Small intestine (tissue), 7 donors: Measurements from ENCODE around the gene BTBD7. TPM values are rescaled to one million over a fixed set of nuclear protein-coding genes. Genes with fewer than 3 reads are reported as not detected.

Experiments used
- DNase-seq, 2 donors: peaks; one replicate each; pipeline versions ENCODE4 v3.0.0 to v3.0.0-alpha.2; 2013
- FAIRE-seq: peaks from 2 replicates; lab custom pipeline; 2012; peaks lifted over from hg19 to GRCh38; lab: Jason Lieb, UNC
- H3K27ac ChIP-seq, 3 donors: one replicate each; pipeline ENCODE4 v1.5.1; 2013; ENCODE audit warnings: low read length in 2 of 3, mild to moderate bottlenecking in 2 of 3, control low read depth in 1 of 3, inconsistent platforms in 1 of 3, low read depth in 1 of 3, moderate library complexity in 1 of 3
- H3K27me3 ChIP-seq, 3 donors: one replicate each; pipeline ENCODE4 v1.6.1; 2013; ENCODE audit warnings: low read length in 3 of 3, inconsistent platforms in 1 of 3; ENCODE audit not compliant: control insufficient read depth in 3 of 3, insufficient read depth in 3 of 3
- H3K36me3 ChIP-seq, 3 donors: one replicate each; pipeline ENCODE4 v1.6.1; 2013; ENCODE audit warnings: low read length in 3 of 3, inconsistent platforms in 1 of 3, low read depth in 1 of 3, mild to moderate bottlenecking in 1 of 3, moderate library complexity in 1 of 3; ENCODE audit not compliant: control insufficient read depth in 3 of 3, insufficient read depth in 2 of 3
- H3K4me1 ChIP-seq, 3 donors: one replicate each; pipeline ENCODE4 v1.6.1; 2013; ENCODE audit warnings: low read length in 2 of 3, inconsistent platforms in 1 of 3, low read depth in 1 of 3, mild to moderate bottlenecking in 1 of 3, moderate library complexity in 1 of 3; ENCODE audit not compliant: control insufficient read depth in 3 of 3, insufficient read depth in 2 of 3
- H3K4me3 ChIP-seq, 3 donors: one replicate each; pipeline ENCODE4 v1.5.1; 2013; ENCODE audit warnings: low read length in 3 of 3, control low read depth in 1 of 3, inconsistent platforms in 1 of 3, low read depth in 1 of 3, mild to moderate bottlenecking in 1 of 3, moderate library complexity in 1 of 3
- H3K9me3 ChIP-seq, 2 donors: one replicate each; pipeline ENCODE4 v1.6.1; 2013; ENCODE audit warnings: low read depth in 1 of 2, low read length in 1 of 2; ENCODE audit not compliant: control insufficient read depth in 2 of 2, insufficient read depth in 1 of 2
- WGBS, 3 donors: extraction: QIAGEN DNeasy Blood & Tissue Kit; methylation state at CpG; one replicate each; pipeline ENCODE4 v1.1.7; 2013; 5-methylcytosine and 5-hydroxymethylcytosine counted together
- polyA plus RNA-seq, 4 donors: library from polyadenylated mRNA; stranded (reverse) in 3 of 4; unstranded in 1 of 4; fragments of 200-250 nt in 3 of 4; fragments of 120-200 nt in 1 of 4; gene quantifications; one replicate each; pipeline versions ENCODE4 v1.2.1 to v1.2.3, GENCODE V29; 2013
- donor health status: healthy with polysubstance abuse.
- donor health status: control.
- donor health status: control.
- donor health status: Bipolar disorder and iron deficiency.
- donor health status: healthy.

The BTBD7 gene
- polyA plus RNA-seq, 4 donors = 9.5 to 40.2 (median 9.9) TPM

- DNase-seq (peak; percentile 70 to 83), FAIRE-seq (no peak)
These were observed 15.5 kb downstream of the BTBD7 start for GRCh38 chr14:93317210-93317874.

GRCh38 chr14:93316716-93317115, 16.1 kb downstream of the BTBD7 start:
- no peak for FAIRE-seq
- H3K27ac ChIP-seq = peak overlapping the region; percentile 9 to 67 (median 32)

More at GRCh38 chr14:93317210-93317874, 15.5 kb downstream of the BTBD7 start:
- H3K27ac ChIP-seq = peak overlapping the region; percentile 55 to 67 (median 62)
- H3K36me3 ChIP-seq = peaks cover 0 to 9% (median 0%) of the 10 kb centered on the region in 3 donors
- H3K4me1 ChIP-seq = peaks cover 0 to 25% (median 0%) of the 10 kb centered on the region in 3 donors
- 16 to 66% (median 43%) methylated on average over 7 of the region's 7 CpGs for WGBS, 3 donors
- H3K9me3 ChIP-seq = no peaks in the 10 kb centered on the region
- H3K4me3 ChIP-seq = no peak overlapping the region
- no peaks in the 10 kb centered on the region for H3K27me3 ChIP-seq

GRCh38 chr14:93315575-93315974, 17.3 kb downstream of the BTBD7 start:
- Histone ChIP-seq H3K27ac (no peak overlapping the region), H3K4me1 (peaks cover 0 to 28% (median 0%) of the 10 kb centered on the region in 3 donors), H3K9me3 (no peaks in the 10 kb centered on the region), H3K27me3 (no peaks in the 10 kb centered on the region), H3K4me3 (no peak overlapping the region), H3K36me3 (peaks cover 0 to 5% (median 0%) of the 10 kb centered on the region in 3 donors)
- FAIRE-seq = no peak
- DNase-seq = no peak

More at GRCh38 chr14:93316716-93317115, 16.1 kb downstream of the BTBD7 start:
- Histone ChIP-seq H3K4me3 (no peak overlapping the region), H3K4me1 (peaks cover 0 to 25% (median 0%) of the 10 kb centered on the region in 3 donors), H3K36me3 (peaks cover 0 to 9% (median 0%) of the 10 kb centered on the region in 3 donors), H3K9me3 (no peaks in the 10 kb centered on the region), H3K27me3 (no peaks in the 10 kb centered on the region)
- 44 to 63% (median 52%) methylated on average over 4 of the region's 4 CpGs for WGBS, 3 donors
- DNase-seq = peak in 1 of 2 donors; percentile 44

- no peaks in the 10 kb centered on the region for H3K9me3 ChIP-seq
- no peaks in the 10 kb centered on the region for H3K27me3 ChIP-seq
- peaks cover 0 to 8% (median 0%) of the 10 kb centered on the region in 3 donors for H3K36me3 ChIP-seq
- DNase-seq (peak in 1 of 2 donors; percentile 19), FAIRE-seq (no peak)
- H3K4me3 ChIP-seq = no peak overlapping the region
- H3K27ac ChIP-seq = peak overlapping the region in 1 of 3 donors; percentile 4
- 55 to 60% (median 57%) methylated on average over 1 of the region's 1 CpG for WGBS, 3 donors
- peaks cover 0 to 11% (median 2%) of the 10 kb centered on the region in 3 donors for H3K4me1 ChIP-seq
These were observed 21.8 kb downstream of the BTBD7 start for GRCh38 chr14:93311082-93311481.

- DNase-seq = peak; percentile 52 to 58
- Histone ChIP-seq H3K27ac (peak overlapping the region; percentile 20 to 66 (median 39)), H3K27me3 (no peaks in the 10 kb centered on the region), H3K36me3 (peaks cover 0 to 8% (median 0%) of the 10 kb centered on the region in 3 donors), H3K9me3 (no peaks in the 10 kb centered on the region), H3K4me3 (no peak overlapping the region), H3K4me1 (peaks cover 4 to 14% (median 4%) of the 10 kb centered on the region in 3 donors)
- no peak for FAIRE-seq
- 33 to 68% (median 53%) methylated on average over 2 of the region's 2 CpGs for WGBS, 3 donors
These were observed 23.3 kb downstream of the BTBD7 start for GRCh38 chr14:93309427-93309966.

- Histone ChIP-seq H3K27me3 (no peaks in the 10 kb centered on the region), H3K9me3 (no peaks in the 10 kb centered on the region), H3K36me3 (peaks cover 0 to 8% (median 0%) of the 10 kb centered on the region in 3 donors), H3K4me3 (no peak overlapping the region), H3K27ac (peak overlapping the region; percentile 20 to 66 (median 39)), H3K4me1 (peaks cover 6 to 21% (median 7%) of the 10 kb centered on the region in 3 donors)
- FAIRE-seq (no peak), DNase-seq (no peak)
- 53 to 76% (median 58%) methylated on average over 2 of the region's 2 CpGs for WGBS, 3 donors
These were observed 24.0 kb downstream of the BTBD7 start for GRCh38 chr14:93308686-93309345.

- FAIRE-seq = no peak
- H3K4me1 ChIP-seq = peaks cover 7 to 26% (median 9%) of the 10 kb centered on the region in 3 donors
These were observed 26.0 kb downstream of the BTBD7 start for GRCh38 chr14:93306812-93307211.

GRCh38 chr14:93305725-93306418, 27.0 kb downstream of the BTBD7 start:
- 62 to 82% (median 81%) methylated on average over 6 of the region's 6 CpGs for WGBS, 3 donors
- no peaks in the 10 kb centered on the region for H3K9me3 ChIP-seq
- no peak overlapping the region for H3K4me3 ChIP-seq
- H3K36me3 ChIP-seq = peaks cover 0 to 5% (median 0%) of the 10 kb centered on the region in 3 donors
- peak overlapping the region in 1 of 3 donors; percentile 79 for H3K27ac ChIP-seq
- FAIRE-seq = no peak
- peak in 1 of 2 donors; percentile 30 for DNase-seq
- no peaks in the 10 kb centered on the region for H3K27me3 ChIP-seq
- H3K4me1 ChIP-seq = peaks cover 7 to 29% (median 9%) of the 10 kb centered on the region in 3 donors

More at GRCh38 chr14:93306812-93307211, 26.0 kb downstream of the BTBD7 start:
- H3K27me3 ChIP-seq = no peaks in the 10 kb centered on the region
- H3K4me3 ChIP-seq = no peak overlapping the region
- no peaks in the 10 kb centered on the region for H3K9me3 ChIP-seq
- peak overlapping the region in 1 of 3 donors; percentile 29 for H3K27ac ChIP-seq
- DNase-seq = no peak
- H3K36me3 ChIP-seq = peaks cover 0 to 5% (median 0%) of the 10 kb centered on the region in 3 donors
